T47D (cell line): ENCODE data around the gene ADAM10.
A peak's percentile ranks its signal among the peaks of the same experiment; 100 is the strongest.

Source experiments
- DNase-seq, 2 experiments: peaks; one replicate each; pipeline versions ENCODE4 v3.0.0 to v3.0.0-alpha.2; 2011 to 2012; ENCODE audit warnings: low read depth in 1 of 2, low spot score in 1 of 2
- JUND ChIP-seq: IDR thresholded peaks from 2 replicates; pipeline ENCODE4 v1.6.1; 2012; ENCODE audit warnings: low read depth
- in situ Hi-C: cut with HindIII; loops from 2 replicates; pipeline ENCODE4 v1.10.0; 2016; ENCODE audit warnings: low sequenced_read_pairs, low pct_unique_long_range_greater_than_20kb

The ADAM10 gene

GRCh38 chr15:58584789-58585461 lies 164.6 kb downstream of the ADAM10 start:
- no peak for DNase-seq
- no peak for TF ChIP-seq JUND
- in situ Hi-C loops, result no loop called here

GRCh38 chr15:58583171-58583908 lies 166.2 kb downstream of the ADAM10 start:
- in situ Hi-C loops, result no loop called here
- no peak for DNase-seq
- no peak for TF ChIP-seq JUND

DNA sequence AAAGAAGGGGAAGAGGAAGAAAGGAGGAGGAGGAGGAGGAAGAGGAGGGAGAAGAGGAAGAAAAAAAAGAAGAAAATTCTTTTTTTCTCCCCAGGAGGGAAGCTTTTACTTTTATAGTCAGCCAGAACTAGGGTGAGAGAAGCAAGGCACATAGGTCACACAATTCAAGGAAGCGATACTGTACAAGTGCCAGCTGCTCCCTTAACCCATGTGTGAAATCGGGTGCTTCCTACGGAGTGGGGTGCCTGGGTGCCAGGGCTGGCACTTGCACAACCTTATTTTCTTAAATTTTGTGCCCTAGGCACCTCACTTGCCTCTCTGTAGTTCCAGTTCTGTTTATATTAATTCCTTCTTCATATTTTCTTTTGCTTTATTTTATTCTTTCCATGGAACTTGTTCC lies 167.3 kb downstream of the ADAM10 start:
- no peak for TF ChIP-seq JUND
- no peak for DNase-seq
- in situ Hi-C loops, result no loop called here

- in situ Hi-C loops, result no loop called here
- no peak for DNase-seq
- TF ChIP-seq JUND, result no peak
Measured at GRCh38 chr15:58576657-58577056, 172.8 kb downstream of the ADAM10 start.

DNA sequence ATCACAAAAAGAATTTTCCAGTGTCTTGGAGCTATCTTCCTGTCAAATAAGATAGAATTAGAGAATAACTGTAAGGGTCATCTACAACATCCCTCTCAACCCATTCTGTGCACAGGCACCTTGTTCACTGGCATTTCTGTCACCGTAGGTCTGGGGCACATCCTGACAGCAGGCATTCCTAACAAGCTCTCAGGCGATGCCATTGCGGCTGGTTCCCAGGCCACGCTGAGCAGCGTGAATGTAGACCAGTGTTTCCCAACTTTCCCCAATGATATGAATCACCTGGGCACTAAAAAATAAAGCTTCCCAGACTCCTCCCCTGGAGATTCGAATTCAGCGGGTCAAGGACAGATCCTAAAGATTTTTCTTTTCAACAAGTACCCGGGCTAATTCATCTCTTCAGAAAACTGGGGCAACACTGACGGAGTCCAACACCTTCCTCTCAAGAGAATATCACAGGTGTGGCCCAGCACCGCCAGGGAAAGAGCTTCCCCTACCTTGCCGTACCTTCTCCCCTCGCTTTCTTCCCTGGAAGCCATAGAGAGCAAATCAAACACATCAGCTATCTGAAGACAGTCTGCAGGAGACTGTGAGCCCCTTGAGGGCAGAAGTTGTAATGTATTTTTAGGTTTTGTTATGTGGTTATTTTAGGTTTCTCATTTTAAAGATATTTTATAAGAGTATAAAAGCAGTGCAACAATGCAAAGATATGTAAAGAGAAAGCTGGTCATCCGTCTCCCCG lies 174.3 kb downstream of the ADAM10 start:
- DNase-seq, result no peak
- no peak for TF ChIP-seq JUND
- in situ Hi-C loops, result no loop called here

DNA sequence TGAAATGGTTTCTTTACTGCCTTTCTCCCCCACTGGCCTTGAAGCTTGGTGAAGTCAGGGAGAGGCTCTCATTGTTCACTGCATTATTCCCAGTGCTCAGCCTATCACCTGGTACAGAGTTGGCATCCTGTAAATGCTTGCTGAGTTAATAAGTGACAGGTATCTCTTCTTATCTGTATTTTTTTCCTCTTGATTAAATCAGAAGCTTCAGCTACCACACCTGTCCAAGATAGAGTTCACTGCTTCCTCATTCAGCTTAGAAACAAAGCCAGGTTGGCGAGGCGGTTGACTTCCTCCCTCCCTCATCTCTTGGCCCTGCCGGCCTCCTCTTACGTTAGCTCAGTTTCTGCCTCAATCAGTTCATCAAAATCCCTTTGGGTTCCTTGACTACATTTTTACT lies 174.9 kb downstream of the ADAM10 start:
- in situ Hi-C loops, result no loop called here
- TF ChIP-seq JUND, result no peak
- DNase-seq, result no peak

DNA sequence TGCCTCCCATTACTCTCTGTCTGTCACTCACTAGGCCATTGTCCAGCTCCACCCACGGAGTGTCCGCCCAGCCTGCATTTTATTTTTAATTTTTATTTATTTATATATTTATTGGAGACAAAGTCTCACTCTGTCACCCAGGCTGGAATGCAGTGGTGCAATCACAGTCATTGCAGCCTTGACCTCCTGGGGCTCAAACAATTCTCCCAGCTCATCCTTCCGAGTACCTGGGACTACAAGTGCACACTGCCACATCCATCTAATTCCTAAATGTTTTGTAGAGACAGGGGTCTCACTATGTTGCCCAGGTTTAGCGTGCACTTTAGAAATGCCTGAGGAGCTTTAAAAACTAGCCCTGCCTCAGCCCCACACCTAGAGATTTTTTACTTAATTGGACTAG lies 176.2 kb downstream of the ADAM10 start:
- in situ Hi-C loops, result no loop called here
- no peak for DNase-seq
- TF ChIP-seq JUND, result no peak

GRCh38 chr15:58572521-58572920 lies 177.0 kb downstream of the ADAM10 start:
- TF ChIP-seq JUND, result no peak
- no peak for DNase-seq
- in situ Hi-C loops, result no loop called here

- in situ Hi-C loops, result no loop called here
- TF ChIP-seq JUND, result no peak
- no peak for DNase-seq
Measured at GRCh38 chr15:58571491-58571890, 178.0 kb downstream of the ADAM10 start.

DNA sequence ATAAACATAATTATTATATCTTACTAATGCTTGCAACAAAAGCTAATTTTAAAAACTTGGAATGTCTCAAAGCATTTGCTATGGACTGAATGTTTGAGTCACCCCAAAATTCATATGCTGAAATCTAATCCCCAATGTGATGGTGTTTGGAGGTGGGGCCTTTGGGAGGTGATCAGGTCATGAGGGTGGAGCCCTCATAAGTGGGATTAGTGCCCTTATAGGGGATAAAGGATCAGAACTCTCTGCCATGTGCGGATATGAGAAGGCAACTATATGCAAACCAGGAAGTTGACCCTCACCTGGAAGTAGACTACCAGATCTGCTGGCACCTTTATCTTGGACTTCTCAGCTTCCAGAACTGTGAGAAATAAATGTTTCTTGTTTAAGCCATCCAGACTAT lies 180.1 kb downstream of the ADAM10 start:
- in situ Hi-C loops, result no loop called here
- no peak for DNase-seq
- TF ChIP-seq JUND, result no peak

DNA sequence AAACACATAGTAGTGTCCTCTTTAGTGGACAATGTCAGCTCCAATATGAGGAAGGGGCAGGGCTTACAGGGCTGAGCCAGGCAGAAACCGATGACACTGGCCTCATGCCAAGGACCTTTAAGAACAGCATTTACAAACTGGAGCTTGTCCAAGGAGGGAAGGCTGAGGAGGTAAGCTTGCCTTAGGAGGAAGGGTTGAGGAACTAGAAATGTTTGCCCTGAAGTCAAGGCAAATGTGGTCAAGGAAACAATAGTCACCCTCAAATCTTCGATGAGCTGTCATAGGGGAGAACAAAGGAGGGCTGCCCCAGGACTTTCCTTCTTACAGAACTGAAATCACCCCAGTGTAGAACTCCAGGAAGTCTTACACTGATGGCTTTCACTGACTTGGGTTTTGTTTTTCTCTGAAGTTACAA lies 181.3 kb downstream of the ADAM10 start:
- in situ Hi-C loops, result no loop called here
- peak in 1 of 2 experiments; percentile 50 for DNase-seq

GRCh38 chr15:58566029-58566428 lies 183.5 kb downstream of the ADAM10 start:
- no peak for TF ChIP-seq JUND
- in situ Hi-C loops, result no loop called here
- no peak for DNase-seq

More for the DNA sequence above, 181.3 kb downstream of the ADAM10 start:
- TF ChIP-seq JUND, result no peak

- DNase-seq, result no peak
- in situ Hi-C loops, result no loop called here
- no peak for TF ChIP-seq JUND
Measured at GRCh38 chr15:58565619-58566018, 183.9 kb downstream of the ADAM10 start.
